ENCODE data around the gene TENT5A.
"Not testable (repeated sequence)": the region's sequence is repeated elsewhere in the genome, so short reads cannot be mapped to it uniquely, and the experiment has no call there.

The TENT5A gene

GRCh38 chr6:81752084-81752920 lies at the start of gene TENT5A:
Gene TENT5A (minus strand): TSS chr6:81752681. CDS start chr6:81752141, 540 bp downstream.
- DNase-seq (ENCODE audit: low spot score): peak; percentile 93

- DNase-seq (ENCODE audit: low spot score): no peak
Observed at GRCh38 chr6:81801489-81801888, 49.0 kb upstream of the TENT5A start.

- DNase-seq (ENCODE audit: low spot score): no peak
Observed at GRCh38 chr6:81800666-81801065, 48.2 kb upstream of the TENT5A start.

GRCh38 chr6:81799323-81799722 lies 46.8 kb upstream of the TENT5A start:
- no peak for DNase-seq (ENCODE audit: low spot score)

GRCh38 chr6:81797591-81797990 lies 45.1 kb upstream of the TENT5A start:
- no peak for DNase-seq (ENCODE audit: low spot score)

DNA sequence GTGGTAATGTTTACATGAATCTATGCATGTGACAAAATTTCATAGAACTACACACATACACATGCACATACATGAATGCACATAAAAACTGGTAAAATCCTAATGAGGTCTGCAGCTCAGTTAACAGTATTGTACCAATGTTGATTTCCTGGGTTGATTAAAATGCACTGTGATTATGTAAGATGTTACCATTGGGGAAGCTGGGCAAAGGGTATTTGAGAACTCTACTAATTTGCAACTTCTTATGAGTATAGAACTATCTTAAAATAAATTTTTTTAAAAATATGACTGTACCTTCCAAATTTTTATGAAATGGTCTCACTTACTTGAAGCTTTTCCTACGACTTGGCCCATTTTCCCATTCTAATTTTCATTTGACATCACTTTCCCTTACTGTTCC lies 43.4 kb upstream of the TENT5A start:
- DNase-seq (ENCODE audit: low spot score): no peak

DNA sequence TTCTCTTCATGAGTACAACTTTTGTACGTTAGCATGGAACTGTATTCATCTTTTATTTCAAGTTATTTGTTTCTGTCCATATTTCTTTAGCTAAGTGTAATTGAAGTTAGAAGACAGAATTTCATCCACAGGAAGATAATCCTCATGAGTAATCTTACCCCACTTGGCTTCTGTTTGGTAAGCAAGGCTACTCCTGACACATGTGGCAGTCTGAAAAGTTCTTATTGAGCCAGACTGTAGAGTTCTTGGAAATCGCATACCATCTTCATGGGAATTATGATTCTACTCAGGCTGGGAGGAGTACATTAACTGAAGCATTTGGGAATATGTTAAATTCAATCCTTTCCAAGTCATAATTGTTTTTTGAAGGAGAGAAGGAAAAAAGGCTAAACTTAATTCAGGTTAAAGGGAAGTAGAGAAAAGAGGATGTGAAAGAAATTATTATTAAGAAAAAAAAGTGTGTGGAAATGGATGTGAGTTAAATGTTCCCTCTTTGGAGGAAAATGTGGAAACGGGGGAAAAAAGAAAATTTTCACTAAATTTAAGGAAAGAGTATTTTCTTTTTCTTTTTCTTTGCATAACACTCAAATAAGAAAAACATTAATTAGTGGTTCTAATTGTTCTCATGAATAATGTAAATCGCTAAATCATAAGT lies 41.5 kb upstream of the TENT5A start:
- no peak for DNase-seq (ENCODE audit: low spot score)

DNA sequence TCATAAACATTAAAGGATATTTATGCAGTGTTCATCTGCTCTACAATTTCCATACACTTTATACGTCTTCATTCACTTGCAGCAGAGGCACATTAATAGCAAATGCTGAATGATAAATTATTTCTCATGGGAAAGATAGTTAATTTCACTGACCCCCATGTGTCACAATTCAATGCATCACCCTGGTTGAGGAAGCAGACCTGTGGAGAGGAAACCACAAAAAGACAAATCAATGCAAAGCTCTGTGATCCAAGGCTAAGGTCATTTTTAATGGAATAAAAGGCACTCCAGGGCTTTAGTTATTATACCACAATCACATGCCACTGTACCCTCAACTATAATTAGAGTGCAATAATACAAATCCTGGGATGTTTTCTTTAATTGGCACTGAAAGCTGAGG lies 40.3 kb upstream of the TENT5A start:
- DNase-seq (ENCODE audit: low spot score): no peak

- no peak for DNase-seq (ENCODE audit: low spot score)
Observed at GRCh38 chr6:81791756-81792155, 39.3 kb upstream of the TENT5A start.

DNA sequence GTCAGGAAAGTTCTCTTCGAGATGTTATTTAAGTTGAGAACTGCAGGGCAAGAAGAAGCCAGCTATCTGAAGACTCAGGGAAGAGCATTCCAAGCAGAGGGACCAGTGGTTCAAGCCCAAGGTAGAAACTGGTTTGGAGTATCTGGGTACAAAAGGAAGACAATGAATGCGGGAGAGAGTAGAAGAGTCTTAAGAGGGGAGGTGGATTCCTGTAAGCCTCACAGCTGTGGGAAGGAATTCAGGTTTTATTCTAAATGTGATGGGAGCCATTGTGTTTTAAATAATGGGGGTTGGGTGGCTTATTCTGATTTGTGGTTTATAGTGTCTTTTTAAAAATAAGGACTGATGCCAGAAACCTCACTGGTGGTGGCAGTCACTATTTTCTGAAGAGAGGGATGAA lies 37.6 kb upstream of the TENT5A start:
- DNase-seq (ENCODE audit: low spot score): no peak

GRCh38 chr6:81789291-81789690 lies 36.8 kb upstream of the TENT5A start:
- no peak for DNase-seq (ENCODE audit: low spot score)

GRCh38 chr6:81788748-81789147 lies 36.3 kb upstream of the TENT5A start:
- no peak for DNase-seq (ENCODE audit: low spot score)

- no peak for DNase-seq (ENCODE audit: low spot score)
Observed at GRCh38 chr6:81787313-81788068, 35.0 kb upstream of the TENT5A start.

- DNase-seq (ENCODE audit: low spot score): no peak
Observed at GRCh38 chr6:81786150-81786549, 33.7 kb upstream of the TENT5A start.

GRCh38 chr6:81785377-81785776 lies 32.9 kb upstream of the TENT5A start:
- DNase-seq (ENCODE audit: low spot score): no peak

DNA sequence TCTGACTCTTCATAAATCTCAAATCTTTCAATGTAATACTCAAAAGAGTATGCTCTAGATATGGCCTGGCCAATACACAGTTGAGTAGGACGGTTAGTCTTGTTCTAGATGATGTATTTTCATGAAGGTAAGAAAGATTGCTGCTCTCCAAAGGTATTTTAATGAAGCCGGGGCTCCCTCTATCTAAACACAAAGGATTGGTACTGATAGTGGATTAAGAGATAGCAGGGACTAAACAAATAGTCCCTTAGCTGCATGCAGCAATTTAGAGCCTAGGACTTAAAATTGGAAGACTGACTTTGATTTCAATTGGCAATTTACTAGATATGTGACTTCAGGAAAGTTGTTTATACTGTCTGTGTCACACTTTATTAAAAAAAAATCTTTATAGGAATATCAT lies 31.4 kb upstream of the TENT5A start:
- DNase-seq (ENCODE audit: low spot score): no peak

DNA sequence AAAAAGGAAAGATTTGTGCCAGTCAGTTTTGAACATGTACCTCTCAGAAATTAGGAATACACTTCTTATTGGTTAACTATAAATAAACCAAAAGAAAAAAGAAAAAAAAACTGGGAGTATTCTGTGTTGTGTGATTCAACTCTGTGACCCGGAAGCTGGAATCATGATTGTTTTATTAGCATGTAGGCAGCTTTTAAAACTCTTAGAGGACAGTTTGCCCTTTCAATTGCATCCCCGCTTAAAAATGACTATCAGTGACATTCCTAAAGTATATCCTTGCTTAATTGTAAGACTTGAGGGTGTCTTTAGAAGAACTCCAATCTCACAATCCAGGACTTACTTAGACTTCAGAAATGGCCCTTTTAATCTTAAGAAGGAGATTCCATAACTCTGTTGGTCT lies 29.1 kb upstream of the TENT5A start:
- DNase-seq (ENCODE audit: low spot score): no peak

- DNase-seq (ENCODE audit: low spot score): no peak
Observed at GRCh38 chr6:81777586-81778268, 25.2 kb upstream of the TENT5A start.

DNA sequence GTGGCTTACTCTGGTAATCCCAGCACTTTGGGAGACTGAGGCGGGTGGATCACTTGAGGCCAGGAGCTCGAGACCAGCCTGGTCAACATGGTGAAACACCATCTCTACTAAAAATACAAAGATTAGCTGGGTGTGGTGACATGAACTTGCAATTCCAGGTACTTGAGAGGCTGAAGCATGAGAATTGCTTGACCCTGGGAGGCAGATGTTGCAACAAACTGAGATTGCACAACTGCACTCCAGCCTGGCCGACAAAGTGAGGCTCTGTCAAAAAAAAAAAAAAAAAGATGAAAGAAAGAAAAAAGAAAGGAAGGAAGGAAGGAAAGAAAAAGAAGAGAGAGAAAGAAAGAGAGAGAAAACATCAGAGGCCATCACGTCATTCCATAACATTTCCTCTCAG lies 23.7 kb upstream of the TENT5A start:
- DNase-seq (ENCODE audit: low spot score): not testable (repeated sequence)

DNA sequence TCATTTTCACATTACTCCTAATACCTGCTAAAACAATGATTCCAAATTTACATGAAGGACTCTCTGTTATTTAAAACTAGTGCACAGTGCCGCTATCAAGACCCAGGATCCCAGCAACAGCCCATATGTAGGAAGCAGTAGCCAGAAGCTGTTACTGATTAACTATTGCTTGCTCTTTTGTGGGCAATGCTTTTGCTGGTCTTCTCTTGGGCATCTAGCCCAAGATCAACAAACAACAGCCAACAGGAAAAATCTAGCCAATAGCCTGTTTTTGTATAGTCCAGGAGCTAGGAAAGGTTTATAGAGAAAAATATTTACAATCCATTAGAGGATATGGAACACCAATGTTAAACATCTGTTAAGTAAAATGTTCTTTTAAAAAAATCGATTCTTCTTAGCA lies 22.1 kb upstream of the TENT5A start:
- DNase-seq (ENCODE audit: low spot score): no peak

DNA sequence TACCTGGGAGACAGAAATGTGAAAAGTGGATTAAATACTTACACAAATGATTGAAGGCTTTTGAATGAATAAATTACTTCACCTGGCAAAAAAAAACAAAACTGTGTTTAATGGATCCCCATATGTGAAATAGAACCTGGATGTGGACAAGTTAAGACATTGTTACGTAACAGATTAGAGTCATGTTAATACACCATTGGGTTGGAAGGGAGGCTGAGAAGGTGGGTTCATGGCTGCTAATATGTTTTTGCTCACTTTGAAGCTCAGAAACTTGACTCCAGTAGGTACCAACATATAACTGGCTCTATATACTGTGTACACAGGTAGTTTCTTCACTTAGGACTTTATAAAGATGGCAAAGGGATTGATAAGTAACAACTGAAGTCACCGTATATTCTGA lies 21.4 kb upstream of the TENT5A start:
- DNase-seq (ENCODE audit: low spot score): no peak

DNA sequence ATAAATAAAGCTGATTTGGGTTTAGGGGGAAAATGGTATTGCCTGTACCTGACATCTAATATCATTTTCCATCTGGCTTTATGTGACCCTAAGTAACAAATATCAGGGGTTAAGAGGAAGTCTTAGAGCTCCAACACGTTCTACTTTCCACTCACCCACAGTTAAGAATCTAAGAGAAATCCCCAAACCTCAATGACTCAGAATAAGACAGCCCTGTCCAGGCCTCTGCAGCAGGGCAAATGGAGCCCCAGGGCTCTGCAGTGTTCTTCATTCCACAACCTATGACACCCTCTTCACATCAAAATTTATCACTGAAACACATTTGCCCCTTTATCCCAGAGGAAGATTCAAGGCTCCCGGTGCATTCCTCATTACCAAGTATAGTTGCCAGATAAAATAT lies 20.3 kb upstream of the TENT5A start:
- no peak for DNase-seq (ENCODE audit: low spot score)
